LHCN-M2 (cell line): Measurements from ENCODE around the gene CCDC92. TPM values are rescaled to one million over a fixed set of nuclear protein-coding genes. Genes with fewer than 3 reads are reported as not detected.
A peak's percentile ranks its signal among the peaks of the same experiment; 100 is the strongest.

Source experiments
- DNase-seq: peaks from one replicate; pipeline ENCODE4 v3.0.0-alpha.2; 2012; ENCODE audit warnings: low read depth
- total RNA-seq: library from RNA; depleted of rRNA; stranded (reverse); fragments of >200 nt; gene quantifications from 2 replicates; pipeline ENCODE4 v1.2.3, GENCODE V29; 2014

Gene CCDC92
- total RNA-seq, 1 experiment from 2014 or later = 16.4 TPM

DNA sequence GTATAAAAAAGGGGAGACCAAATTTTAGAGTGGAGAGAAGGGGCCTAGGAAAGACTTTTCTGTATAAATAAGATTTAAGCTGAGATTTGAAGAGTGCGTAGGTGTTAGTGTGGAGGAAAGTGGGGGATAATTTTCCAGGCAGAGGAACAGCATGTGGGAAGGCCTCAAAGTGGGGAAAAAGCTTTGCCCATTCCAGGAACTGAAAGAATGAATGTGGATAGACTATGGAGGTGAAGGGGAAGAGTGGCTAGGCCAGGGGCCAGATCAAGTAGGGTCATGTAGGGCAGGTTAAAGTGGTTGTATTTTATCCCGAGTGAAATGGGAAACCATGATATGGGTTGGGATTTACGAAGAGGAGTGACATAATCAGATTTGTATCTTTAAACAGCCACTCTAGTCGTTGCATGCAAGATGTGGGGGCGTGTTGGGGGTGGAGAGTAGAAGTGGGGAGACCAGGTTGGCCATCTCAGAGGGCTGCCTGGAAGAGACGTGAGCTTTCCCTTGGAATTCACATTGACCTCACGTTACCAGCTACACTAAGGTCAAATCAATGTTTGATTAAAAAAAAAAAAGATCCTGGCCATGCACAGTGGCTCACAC, 3.7 kb upstream of the CCDC92 start:
- no peak for DNase-seq

DNA sequence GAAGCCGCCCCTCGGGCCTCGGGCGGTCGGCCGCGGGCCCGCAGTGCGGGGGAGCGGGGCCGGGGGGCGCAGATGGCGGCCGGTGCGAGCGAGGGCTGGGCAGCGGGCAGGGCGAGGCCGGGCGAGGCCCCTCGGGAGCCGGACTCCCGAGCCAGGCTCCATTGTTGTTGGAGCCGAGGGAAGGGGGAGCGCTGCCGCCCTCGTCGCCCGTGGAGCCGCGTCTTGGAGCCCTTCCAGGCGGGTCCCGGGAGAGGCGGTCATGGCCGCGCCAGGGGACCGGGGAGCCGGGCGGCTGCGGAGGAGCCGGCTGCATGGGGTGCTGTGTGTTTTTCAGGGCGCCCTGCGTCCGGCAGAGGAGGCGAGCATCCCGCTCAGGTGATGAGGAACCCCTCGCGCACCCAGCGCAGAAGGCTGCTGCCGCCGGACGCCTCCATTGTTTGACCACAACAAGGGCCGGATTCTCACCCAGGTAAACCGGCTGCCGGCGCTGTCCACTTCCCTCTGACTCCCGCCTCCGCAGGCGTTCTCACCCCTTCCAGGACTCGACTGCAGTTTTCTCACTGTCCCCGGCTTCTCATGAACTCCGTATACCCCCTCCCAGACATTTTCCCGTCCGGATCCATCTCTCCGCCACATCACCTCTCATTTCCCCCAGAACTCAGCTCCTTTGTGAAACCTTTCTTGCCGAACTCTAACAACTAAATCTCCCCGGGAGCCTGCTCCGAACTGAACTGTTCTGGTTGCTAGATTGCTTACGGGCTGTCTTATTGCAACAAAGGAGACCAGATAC, 1.1 kb upstream of the CCDC92 start:
- no peak for DNase-seq

DNA sequence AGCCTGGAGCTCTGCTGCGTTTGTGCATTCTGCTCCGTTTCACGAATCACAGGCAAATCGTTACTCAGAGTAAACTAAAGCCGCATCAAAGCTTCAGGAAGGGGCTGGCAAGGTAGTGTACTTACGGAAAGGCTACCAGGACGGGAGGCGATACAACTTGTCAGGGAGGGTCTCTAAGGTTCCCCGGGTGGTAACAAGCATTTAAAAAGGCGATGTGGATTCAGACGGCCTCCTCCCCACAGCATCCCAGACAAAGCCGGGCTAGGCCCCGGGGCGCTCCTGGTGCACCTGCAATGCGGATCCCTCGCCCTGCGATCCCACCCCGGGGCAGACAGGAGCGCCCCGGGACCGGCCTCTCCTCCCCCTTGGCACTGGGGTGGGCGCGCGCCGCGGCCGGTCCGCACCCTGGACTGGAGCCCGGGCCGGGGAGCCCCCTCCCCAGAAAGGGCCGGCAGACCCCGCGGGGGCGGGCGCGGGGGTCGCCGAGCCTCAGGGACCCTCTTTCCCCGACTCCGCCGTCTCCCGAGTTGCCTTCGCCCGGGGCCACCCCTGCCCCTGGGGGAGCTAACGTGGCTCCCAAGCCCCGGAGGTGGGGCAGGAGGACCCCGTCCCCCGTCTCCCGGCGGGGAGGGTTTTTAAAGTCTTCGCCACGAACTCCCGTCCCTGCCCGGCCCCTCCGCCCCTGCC, 718 bp downstream of the CCDC92 start:
- peak; percentile 25 for DNase-seq

DNA sequence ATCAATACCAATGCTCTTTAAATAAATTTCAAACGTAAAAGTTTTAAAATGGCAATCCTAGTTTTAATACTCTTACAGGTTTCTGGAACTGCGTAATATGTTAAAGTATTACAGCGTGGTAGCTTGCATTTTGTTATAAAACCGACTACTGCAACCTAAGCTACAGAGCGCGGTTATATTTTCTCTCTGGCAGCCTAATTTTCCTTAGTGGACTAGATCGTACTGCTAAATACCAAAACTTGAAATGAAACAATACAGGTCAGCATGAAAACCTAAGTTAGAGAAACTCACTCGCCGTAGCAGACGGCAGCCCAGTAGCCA, 1.2 kb downstream of the CCDC92 start:
- no peak for DNase-seq

DNA sequence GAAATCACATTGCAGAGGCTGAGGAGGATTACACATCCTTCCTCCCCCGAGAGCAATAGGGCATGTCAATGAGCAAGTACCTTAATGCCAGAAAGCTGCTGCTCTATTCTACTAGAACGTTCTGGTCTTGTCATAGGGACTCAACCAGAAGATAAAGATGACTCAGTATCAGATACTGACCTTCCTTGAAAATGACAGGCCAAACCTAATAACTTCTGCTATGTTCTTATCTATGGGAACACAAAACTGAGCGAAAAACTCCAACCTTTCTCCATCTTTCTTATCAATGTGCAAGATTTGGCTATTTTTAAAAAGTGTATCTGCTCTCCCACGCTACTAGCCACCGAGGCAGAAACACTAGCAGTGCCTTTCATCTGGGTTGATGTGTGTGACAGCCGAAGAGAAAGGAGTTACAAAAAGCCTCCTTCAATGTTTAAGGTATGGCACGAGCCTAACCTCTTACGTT, 5.5 kb downstream of the CCDC92 start:
- no peak for DNase-seq

DNA sequence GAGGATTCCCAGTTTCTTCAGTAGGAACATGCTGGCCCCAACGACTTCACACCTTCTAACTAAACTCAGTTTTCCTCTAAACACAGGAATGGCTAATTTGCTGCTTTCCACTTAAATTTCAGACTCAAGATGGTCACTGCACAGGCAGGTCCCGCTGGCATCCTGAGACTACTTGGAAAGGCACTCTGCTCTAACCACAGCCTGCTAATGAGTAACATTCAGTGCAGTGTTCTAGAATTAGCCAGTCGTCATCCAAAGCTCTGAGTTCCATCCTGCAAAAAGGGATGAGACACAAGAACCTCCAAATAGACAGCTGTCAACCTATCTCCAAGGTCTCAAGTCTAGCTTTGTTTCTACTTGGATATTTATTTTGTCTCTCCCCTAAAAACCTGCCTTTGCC, 6.0 kb downstream of the CCDC92 start:
- DNase-seq = peak; percentile 87

DNA sequence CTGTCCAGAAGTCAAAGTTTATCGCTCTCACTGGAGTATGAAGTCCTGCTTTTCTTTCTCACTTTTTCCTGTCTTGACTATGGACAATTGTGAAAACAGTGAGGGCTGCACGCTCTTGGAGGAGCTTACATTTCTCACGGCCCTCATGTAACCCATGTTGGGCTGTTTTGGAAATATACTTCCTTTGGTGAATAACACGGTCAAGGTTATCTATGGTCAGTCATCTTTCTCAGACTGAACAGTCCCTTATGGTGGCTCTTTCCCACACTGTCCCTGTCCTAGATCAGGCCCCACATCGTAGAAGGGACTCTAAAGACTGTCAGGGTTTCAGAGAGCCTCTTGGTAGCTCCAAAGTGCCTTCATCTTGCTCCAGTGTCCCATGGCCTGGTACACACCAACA, 7.2 kb downstream of the CCDC92 start:
- DNase-seq = no peak

DNA sequence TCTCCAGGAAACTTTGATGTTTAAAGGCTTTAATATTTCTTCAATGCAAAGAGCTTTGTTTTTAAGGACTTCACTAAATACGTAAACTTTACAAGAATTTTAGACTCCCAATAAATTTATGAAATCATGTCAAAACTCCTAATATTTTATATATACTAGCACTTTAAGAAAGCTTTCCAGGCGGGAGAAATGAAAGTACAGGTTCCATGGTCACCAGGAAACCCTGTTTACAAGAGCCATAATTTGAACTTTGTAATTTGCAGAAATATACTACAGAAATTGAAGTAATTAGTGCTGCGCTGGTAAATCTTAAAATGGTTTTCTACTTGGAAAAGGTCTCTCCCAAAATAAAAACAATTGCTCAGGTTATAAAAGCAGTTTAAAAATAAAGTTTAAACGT, 8.8 kb downstream of the CCDC92 start:
- DNase-seq = no peak

DNA sequence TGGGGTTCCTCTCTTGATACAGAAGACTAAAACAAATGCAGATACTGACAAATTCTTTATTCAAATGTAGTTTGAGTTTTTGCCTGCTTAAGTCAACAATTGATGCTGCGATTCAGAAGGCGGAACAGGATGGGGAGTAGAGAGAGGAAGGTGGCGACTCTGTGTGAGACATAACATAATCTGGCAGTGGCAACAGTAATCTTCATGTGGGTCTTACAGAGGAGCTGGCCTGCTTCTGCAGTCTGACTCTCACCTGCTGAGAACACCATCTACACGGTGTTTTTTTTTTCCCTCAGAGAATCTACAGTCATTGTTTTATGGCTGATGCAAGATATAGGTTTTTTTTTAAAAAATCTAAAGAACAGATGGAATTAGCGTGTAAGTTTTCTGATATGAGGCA, 10.1 kb downstream of the CCDC92 start:
- no peak for DNase-seq

DNA sequence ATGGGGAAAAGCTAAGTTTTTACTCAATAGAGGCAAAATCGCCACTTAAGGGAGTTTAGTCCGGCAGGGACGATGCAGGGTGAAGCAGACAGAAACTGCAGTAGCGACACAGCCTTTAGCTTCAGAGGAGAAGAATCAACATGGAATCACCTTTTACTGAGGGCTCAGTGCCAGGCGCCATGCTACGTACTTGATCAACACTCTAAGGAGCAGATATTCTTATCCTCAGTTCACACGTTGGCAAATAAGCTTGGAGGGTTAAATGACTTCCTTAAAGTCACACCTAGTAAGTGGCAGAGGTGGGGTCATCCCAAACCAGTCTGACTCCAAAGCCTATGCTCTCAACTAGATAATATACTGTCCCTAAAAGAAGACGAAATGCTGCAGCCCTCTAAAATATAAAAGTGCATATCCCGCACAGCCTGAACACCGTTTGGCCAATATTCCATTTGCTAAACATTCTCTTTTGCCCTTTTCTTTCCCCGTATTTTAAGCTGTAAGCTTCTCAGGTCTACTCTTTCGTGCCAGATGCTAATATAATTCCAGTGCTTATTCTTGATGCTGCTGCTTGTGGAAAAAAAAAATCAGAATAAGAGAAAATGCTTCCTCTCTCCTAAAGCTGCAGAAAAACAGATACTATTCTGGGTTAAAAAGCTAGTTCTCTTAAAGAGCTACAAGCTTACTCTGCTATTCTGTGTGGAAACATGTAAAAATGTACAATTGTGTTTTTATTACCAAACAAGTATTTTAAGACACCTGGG, 10.9 kb downstream of the CCDC92 start:
- no peak for DNase-seq

DNA sequence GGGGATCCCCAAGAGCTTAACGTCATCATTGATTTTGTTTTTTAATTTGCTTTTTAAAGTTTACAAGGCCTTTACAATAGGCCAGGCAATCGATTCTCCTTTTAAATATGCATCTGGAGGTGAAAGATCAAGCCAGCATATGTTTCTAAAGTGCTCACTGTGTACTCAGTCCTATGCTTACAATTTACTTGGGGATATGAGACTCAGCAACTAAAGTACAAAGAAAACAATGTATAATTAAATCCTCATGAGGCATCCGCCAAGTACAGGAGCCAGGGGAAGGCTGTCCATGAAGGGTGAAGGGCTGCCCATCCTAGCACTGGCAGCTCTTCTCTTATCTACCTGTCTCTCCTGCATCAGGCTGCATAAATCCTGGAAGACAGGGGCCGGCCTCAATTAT, 11.8 kb downstream of the CCDC92 start:
- no peak for DNase-seq

DNA sequence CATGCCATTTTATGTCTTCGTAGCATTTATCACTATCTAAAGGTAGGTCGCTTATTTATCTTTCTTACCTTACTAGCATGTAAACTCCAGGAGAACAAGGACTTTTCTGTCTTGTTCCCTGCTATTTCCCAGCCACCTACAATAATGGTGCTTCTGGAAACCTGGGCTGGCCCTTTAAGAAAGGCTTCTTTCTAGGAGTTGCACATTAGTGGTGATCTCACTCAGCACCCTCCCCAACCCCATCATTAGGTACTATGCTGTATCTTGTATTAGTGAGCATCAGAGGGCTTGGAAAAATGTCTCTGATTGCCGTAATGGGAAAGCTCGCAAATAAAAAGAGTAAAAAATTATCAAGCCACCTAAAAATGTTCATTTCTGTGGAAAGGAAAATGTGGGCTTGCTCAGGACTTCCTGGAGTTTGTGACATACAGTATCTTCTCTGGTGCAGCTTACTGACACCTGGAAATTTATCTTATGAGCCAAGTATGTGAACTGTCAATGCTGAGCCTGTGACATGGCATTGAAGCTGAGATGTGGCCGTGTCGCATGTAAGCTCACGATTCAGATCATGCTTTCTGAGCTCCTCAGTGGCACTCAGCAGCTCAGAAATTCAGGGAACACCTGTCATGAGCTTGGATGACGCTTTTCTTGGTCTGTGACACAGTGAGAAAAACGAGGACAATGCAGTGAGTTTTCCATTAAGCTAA, 12.4 kb downstream of the CCDC92 start:
- no peak for DNase-seq

DNA sequence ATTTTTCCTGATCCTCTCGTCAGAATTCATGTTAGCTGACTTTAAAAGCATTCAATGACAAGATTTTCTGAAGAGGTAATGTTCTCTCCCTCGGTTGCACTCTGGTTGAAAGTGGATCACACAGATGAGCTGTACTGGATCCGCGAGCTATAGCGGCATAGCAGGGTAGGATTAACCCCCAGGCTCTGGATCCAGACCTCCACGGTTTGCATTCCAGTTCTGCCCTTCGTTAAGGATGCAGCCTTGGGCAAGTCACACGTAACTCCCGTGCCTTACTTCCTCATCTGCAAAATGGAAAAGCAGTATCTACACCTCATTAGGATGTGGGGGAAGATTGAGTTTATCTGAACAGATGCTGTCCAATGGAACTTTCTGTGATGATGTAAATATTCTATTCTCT, 13.8 kb downstream of the CCDC92 start:
- DNase-seq = no peak

DNA sequence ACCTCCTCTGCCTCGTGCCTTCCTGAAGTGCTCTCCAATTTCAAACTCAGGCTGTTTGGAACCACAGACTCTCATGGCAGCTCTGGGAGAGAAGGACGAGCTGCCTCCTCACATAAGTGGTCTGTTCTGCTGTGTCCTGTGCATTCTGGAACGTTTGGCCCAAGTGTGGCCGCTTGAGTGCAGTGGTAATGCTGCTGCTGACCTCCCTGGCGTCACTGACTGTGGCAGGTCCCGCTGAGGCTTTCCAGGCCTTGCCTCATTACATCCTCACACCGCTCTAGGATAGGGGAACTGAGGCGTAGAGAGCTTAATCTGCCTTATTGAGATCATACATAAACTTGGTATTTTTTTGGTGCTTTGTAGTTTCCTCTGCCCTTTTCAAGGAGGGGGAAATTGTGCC, 14.2 kb downstream of the CCDC92 start:
- DNase-seq = no peak

DNA sequence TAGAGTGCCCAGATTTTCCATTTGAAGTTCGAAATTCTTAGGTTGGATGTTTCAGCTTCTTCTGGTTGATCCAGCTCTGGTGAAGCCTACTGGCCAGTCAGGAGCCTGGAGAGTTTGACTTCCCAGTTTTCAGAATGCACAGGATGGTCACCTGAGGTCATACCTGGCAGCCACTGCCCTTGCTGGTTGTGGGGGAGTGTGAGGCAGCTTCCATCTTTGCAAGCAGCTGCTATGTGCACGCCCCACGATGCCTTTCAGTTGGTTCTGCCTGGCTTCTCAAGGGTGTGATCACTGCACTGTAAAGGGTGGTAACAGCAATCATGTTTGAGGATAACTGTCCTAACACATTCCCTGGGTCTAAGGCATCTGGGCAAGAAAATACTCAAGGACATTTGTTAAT, 15.4 kb downstream of the CCDC92 start:
- DNase-seq = no peak

DNA sequence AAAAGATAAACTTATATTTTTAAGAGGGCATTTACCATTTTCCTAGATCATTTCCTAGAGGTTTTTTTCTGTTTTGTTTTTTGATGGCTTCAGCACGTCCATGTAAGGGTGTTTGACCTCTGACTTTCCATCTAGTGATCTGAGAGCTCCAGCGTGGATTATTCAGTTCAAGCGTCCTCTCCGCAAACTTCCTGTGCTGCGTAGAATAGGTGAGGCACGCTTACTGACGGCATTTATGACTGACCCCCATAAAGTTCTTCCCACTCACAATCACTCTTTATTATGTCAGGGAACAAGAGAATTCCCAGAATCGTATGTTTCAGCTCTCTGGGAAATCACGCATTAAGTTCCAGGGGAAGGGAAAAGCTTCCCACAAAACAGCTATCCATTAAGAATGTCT, 16.4 kb downstream of the CCDC92 start:
- DNase-seq = no peak

DNA sequence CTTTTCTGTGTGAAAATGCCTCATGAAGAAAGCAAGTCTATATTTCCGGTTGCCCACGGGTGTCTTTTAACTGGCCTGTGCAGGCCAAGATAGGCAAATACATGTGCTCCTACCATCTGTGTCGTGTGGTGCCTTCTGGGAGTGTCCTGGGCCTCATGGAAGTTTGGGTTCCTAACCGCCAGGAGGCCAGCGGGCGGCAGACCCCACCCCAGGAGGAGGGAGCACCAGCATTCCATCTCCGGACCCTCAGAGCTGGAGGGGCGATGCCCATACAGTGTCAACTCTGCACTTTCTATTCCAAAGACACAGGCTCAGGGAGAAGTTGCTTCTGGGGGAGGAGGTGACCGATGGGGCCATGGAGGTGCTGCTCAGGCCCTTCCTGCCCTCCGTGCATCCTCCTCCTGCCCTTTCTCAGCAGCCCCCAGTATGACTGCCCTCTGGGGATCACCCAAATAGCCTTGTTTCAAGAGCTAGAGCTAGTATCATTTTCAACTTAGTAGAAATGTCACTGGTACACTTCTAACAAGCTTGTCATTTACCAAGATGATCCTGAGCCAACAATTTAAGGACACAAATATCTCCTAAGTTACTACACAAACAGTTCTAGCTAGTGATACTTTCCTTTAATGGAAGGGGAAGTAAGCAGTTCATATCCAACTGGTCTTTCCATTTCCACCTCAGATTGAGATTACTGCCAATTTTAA, 17.8 kb downstream of the CCDC92 start:
- DNase-seq = no peak

DNA sequence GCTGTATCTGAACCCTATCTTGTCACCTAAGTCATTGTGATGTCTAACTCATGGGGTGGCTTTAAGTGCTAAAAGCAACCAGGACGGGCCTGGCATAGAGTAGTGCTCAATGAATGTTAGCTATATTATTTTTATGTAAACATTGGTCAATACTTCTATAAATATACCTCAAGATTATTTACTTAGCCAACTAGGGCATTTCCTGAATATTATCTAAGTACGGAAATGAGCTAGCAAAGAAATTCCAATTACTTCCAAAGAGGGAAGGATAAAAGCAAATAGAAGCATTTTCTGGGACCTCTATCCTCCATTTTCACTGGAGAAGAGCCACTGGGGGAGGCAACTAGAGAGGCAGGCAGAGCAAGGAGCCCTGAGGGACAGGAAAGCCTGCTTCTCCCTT, 20.6 kb downstream of the CCDC92 start:
- DNase-seq = no peak

DNA sequence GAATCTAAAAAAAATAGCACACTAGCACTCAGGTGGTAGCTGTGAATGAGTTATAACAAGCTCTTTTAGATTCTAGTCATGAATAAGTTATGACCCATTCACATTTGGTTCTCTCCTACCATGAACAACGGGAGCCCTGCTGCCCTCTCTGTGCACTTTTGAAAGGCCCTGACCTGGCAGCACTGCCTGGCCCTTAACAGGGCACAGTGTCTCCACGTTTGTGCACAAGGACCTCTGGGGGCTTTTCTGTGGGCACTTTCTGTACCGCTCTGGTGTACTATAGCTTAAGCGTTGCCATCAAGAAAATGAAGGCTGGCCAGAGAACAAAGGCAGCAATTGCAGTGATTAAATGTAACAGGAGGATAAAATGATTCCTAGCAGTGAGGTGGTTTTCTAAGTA, 21.2 kb downstream of the CCDC92 start:
- DNase-seq = no peak

DNA sequence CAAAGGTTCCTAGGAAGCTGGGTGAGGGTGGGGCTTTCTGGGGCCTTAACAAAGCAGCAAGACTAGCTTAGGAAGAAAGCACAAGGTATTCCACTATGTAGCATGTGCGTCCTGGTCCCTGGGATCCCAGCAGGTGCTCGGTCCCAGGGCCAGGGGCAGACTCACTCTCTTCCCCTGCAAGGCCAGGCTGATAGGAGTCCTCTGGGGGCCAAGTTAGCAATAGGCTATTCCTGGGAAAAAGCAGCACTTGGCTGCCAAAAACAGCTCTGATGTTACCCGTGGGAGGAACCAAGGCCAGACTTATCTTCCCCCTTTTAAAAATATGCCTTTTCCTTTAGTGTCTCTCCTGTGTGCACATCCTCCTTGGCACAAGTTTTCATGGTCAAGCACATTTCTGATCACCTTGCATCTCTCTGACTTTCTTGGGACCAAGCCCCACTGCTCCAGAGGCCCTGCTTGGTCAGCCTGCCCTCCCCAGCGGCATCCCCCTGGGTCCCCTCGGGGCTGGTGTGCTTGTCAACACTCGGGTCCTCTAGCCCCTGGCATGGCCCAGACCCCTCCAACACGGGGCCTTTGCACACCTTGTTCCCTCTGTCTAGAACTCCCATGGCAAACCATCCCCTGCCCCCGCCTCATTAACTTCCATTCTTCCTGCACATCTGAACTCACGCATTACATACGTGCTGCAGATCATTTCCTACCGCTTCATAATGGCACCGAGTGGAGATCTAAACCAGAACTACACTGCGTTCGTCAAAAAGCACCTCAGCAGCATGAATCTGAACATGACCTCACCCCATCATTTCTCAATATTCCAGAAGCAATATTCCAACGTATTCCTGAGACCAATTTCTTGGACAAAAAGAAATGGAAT, 21.9 kb downstream of the CCDC92 start:
- no peak for DNase-seq
